Activated B cell treated with CpG ODN at 0.5 μM for 24 hours (primary cell): Measurements from ENCODE around the gene APBB3. TPM values are rescaled to one million over a fixed set of nuclear protein-coding genes. Genes with fewer than 3 reads are reported as not detected.

Source experiments
- ATAC-seq: fragments of 200-7000 bp; cut with Tn5 transposase; one replicate; pipeline ENCODE4 v1.10.0; 2021; ENCODE audit warnings: low read depth, mild to moderate bottlenecking, moderate library complexity
- CTCF ChIA-PET: fragments of 350-600 bp; sonication (Branson Sonifier 250); formaldehyde crosslinking; loops from one replicate; lab custom pipeline; 2021; ENCODE audit warnings: antibody characterized with exemption; lab: Charles Lee
- POLR2A ChIA-PET: fragments of 350-600 bp; sonication (Branson Sonifier 250); formaldehyde crosslinking; loops from one replicate; lab custom pipeline; 2021; ENCODE audit warnings: antibody characterized with exemption; lab: Charles Lee
- DNase-seq: peaks from one replicate; pipeline ENCODE4 v3.0.0; 2022
- H3K27ac Mint-ChIP-seq: one replicate; pipeline ENCODE4 v1.8.0; 2020; ENCODE audit warnings: mixed read lengths
- H3K27me3 Mint-ChIP-seq: one replicate; pipeline ENCODE4 v1.8.0; 2021; ENCODE audit warnings: mixed read lengths
- H3K36me3 Mint-ChIP-seq: one replicate; pipeline ENCODE4 v1.8.0; 2021; ENCODE audit warnings: low read depth, mixed read lengths
- H3K4me1 Mint-ChIP-seq: one replicate; pipeline ENCODE4 v1.8.0; 2021; ENCODE audit warnings: mixed read lengths
- H3K4me3 Mint-ChIP-seq: one replicate; pipeline ENCODE4 v1.8.0; 2020; ENCODE audit warnings: mild to moderate bottlenecking, mixed read lengths
- H3K9me3 Mint-ChIP-seq: one replicate; pipeline ENCODE4 v1.8.0; 2020; ENCODE audit warnings: mixed read lengths
- CTCF ChIP-seq: fragments of 200-600 bp; IDR thresholded peaks from one replicate; pipeline ENCODE4 v1.8.0; 2022; ENCODE audit warnings: antibody characterized with exemption, mild to moderate bottlenecking
- intact Hi-C: fragments of 100-400 bp; cut with micrococcal nuclease; formaldehyde crosslinking; loops from one replicate; pipeline ENCODE4 v1.15.1; 2024
- total RNA-seq: library from RNA; stranded (reverse); gene quantifications from 2 replicates; pipeline ENCODE4 v1.2.3, GENCODE V29; 2022

The APBB3 gene
- total RNA-seq, 1 donor from 2014 or later, result 37.5 TPM

GRCh38 chr5:140513124-140513523 lies 51.3 kb downstream of the APBB3 start:
- Mint-ChIP-seq H3K27me3 (no peaks in the 10 kb centered on the region), H3K4me1 (no peaks in the 10 kb centered on the region), H3K9me3 (no peaks in the 10 kb centered on the region), H3K4me3 (no peak overlapping the region), H3K27ac (no peak overlapping the region), H3K36me3 (peaks cover 70% of the 10 kb centered on the region)
- TF ChIP-seq CTCF, result no peak
- ATAC-seq (no peak), DNase-seq (no peak)
- intact Hi-C loops, result no loop called here
- ChIA-PET CTCF (no interaction called here), POLR2A (no interaction called here)

GRCh38 chr5:140509898-140510297 lies 54.5 kb downstream of the APBB3 start:
- ATAC-seq, result no peak
- Mint-ChIP-seq H3K27ac (no peak overlapping the region), H3K9me3 (no peaks in the 10 kb centered on the region), H3K36me3 (peaks cover 82% of the 10 kb centered on the region), H3K4me3 (no peak overlapping the region), H3K27me3 (no peaks in the 10 kb centered on the region), H3K4me1 (no peaks in the 10 kb centered on the region)
- DNase-seq, result no peak
- intact Hi-C loops, result no loop called here
- CTCF ChIA-PET, result no interaction called here
- POLR2A ChIA-PET, result no interaction called here
- no peak for TF ChIP-seq CTCF

Other genes starting within 250 kb of the APBB3 start
- gene HBEGF, start 218.0 kb downstream of the APBB3 start, total RNA-seq, result 0.22 and 0.49 TPM in 2 replicates
- not detected in 2 replicates for gene SLC4A9, start 204.4 kb downstream of the APBB3 start, total RNA-seq
- 166 and 187 TPM in 2 replicates for gene ANKHD1, start 162.8 kb downstream of the APBB3 start, total RNA-seq
- 14.4 and 18.2 TPM in 2 replicates for gene EIF4EBP3, start 16.9 kb downstream of the APBB3 start, total RNA-seq
- gene SRA1, start 7.1 kb downstream of the APBB3 start, total RNA-seq, result 41.1 and 41.8 TPM in 2 replicates
- 76.0 and 77.9 TPM in 2 replicates for gene SLC35A4, start 230 bp upstream of the APBB3 start, total RNA-seq
- 0.54 and 1.2 TPM in 2 replicates for gene CD14, start 68.6 kb upstream of the APBB3 start, total RNA-seq
- gene TMCO6, start 74.9 kb upstream of the APBB3 start, total RNA-seq, result 20.1 and 23.3 TPM in 2 replicates
- gene NDUFA2, start 83.0 kb upstream of the APBB3 start, total RNA-seq, result 52.2 and 63.6 TPM in 2 replicates
- gene IK, start 83.2 kb upstream of the APBB3 start, total RNA-seq, result 104 and 114 TPM in 2 replicates
- gene WDR55, start 100.3 kb upstream of the APBB3 start, total RNA-seq, result 33.8 and 36.9 TPM in 2 replicates
- 2.6 and 3.4 TPM in 2 replicates for gene DND1, start 109.0 kb upstream of the APBB3 start, total RNA-seq
- gene HARS1, start 126.8 kb upstream of the APBB3 start, total RNA-seq, result 78.2 and 84.0 TPM in 2 replicates
- 45.7 and 48.5 TPM in 2 replicates for gene HARS2, start 126.9 kb upstream of the APBB3 start, total RNA-seq
- gene ZMAT2, start 135.8 kb upstream of the APBB3 start, total RNA-seq, result 67.8 and 70.2 TPM in 2 replicates
- gene PCDHA1, start 221.5 kb upstream of the APBB3 start, total RNA-seq, result not detected in 2 replicates
- not detected in 2 replicates for gene PCDHA2, start 230.3 kb upstream of the APBB3 start, total RNA-seq
- not detected in 2 replicates for gene PCDHA3, start 236.5 kb upstream of the APBB3 start, total RNA-seq
- not detected in 2 replicates for gene PCDHA4, start 242.5 kb upstream of the APBB3 start, total RNA-seq